Stimulated activated CD8-positive, alpha-beta memory T cell treated with anti-CD3 and anti-CD28 coated beads, Interleukin-7, amount 100 ng/mL, for 48 hours (primary cell): ENCODE data around the gene RBM43.
"Not testable (repeated sequence)": the region's sequence is repeated elsewhere in the genome, so short reads cannot be mapped to it uniquely, and the experiment has no call there.

Experiments
- DNase-seq, 2 donors: peaks; one replicate each; pipeline ENCODE4 v3.0.0-alpha.2; 2020; ENCODE audit warnings: low read depth in 1 of 2; ENCODE audit errors: extremely low read depth in 1 of 2

RBM43 gene

DNA sequence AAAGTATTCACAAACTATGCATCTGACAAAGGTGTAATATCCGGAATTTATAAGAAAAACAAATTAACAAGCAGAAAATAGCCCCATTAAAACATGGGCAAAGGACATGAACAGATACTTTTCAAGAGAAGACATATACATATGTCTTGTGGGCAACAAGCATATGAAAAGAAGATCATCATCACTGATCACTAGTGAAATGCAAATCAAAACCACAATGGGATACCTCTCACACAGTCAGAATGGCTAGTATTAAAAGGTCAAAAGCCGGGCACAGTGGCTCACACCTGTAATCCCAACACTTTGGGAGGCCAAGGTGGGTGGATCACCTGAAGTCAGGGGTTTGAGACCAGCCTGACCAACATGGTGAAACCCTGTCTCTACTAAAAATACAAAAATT, 28.4 kb downstream of the RBM43 start:
- not testable (repeated sequence) for DNase-seq

DNA sequence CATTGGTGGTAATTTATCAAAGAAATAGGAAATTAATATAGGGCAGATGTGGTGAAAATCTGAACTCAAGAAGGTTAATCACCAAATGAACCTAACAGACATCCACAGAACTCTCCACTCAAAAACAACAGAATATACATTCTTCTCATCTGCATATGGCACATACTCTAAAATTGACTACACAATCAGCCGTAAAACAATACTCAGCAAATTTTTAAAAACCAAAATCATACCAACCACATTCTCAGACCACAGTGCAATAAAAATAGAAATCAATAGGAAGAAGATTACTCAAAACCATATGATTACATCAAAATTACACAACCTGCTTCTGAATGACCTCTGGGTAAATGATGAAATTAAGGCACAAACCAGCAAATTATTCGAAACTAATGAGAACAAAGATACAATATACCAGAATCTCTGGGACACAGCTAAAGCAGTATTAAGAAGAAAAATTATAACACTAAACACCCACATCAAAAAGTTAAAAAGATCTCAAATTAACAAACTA, 31.0 kb downstream of the RBM43 start:
- no peak for DNase-seq

GRCh38 chr2:151228847-151229512, 32.7 kb downstream of the RBM43 start:
- no peak for DNase-seq

DNA sequence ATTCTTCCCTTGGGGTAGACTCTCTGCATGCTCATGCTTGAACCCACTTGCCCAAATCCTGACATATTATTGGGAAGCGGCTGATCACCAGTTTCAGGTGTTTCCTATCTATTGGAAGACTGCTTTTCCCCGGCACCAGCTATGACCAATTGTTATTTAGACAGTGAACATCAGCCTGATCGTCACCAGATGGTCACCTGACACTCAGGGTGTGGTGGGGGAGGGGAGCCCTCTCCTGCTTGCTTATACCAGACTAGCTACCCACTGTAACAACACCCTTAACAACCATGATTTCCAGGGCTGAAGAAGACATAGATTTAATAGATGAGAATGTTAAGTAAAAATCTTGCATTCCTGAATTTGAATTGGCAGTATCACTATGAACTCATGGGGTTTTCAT, 44.3 kb downstream of the RBM43 start:
- no peak for DNase-seq

DNA sequence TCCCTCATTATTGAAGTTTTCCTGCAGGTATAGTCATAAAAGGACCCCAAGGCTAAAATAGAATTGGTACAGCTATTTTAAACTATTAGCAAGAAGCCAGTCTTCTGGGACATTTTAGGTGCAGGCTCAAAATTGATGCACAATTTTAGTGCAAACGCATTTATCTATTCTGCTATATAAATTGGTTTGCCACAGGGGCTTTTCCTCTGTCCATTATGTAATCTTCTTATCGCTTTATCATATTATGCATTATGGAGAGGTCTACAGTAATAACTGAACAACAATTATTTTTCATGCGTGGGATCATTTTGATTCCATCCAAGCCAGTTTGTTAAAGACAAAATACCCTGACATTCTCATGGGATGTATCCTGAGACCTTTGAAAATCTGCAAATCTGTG, 54.6 kb downstream of the RBM43 start:
- no peak for DNase-seq

DNA sequence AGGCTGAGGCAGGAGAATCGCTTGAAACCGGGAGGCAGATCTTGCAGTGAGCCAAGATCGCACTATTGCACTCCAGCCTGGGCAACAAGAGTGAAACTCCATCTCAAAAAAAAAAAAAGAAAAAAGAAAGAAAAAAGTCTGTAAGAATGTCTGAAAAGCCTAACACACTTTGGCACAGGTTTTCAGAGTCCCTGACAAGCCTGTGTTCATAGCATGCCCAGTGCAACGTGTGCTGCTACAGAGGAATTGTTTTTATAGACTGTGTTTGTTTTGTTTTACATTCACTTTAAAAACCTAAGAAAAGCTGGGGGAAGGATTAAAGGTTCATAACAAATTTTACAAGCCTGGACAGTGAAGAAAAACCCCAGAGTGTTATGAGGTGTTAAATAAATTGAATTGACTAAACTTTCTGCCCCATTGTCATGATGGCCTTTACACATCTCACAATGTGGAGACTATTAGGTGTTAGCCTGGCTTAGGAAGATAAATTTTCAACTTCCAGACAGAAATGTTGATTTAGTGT, 55.2 kb downstream of the RBM43 start:
- no peak for DNase-seq

DNA sequence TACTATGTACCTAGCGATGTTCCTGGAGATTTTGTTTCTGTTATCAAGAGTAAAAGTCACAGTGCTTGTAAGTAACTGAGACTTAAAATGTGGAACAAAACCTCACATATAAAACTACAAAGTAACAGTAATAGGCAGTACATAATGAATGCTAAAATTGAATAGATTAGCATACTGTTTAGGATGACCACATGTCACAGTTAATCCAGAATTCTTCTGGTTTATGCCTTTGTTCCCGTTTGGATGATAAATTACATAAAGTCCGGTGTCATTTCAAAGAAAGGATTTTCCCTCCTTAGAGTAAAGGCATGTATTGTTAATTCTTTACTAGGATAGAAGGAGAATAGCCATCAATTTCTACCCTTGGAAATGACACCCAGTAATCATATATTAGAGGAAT, 56.1 kb downstream of the RBM43 start:
- no peak for DNase-seq

DNA sequence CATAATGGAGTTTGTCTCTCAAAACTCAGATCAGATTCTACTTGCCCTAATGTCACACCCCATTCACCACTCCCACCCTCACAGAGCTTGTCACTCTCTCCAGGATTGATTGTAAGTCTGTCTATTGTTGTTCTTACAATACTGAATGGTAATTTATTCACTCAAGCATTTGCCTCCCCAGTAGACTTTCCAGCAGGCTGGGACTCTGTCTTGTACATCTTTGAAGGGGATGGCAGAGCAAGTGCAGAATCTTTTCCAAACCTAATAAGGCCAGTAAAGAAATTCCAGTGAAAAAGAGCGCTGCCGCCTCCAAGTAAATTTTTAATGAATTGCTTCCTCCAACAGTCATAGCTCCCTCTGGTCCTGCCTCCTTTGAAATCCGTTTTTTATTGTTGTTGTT, 56.9 kb downstream of the RBM43 start:
- no peak for DNase-seq

DNA sequence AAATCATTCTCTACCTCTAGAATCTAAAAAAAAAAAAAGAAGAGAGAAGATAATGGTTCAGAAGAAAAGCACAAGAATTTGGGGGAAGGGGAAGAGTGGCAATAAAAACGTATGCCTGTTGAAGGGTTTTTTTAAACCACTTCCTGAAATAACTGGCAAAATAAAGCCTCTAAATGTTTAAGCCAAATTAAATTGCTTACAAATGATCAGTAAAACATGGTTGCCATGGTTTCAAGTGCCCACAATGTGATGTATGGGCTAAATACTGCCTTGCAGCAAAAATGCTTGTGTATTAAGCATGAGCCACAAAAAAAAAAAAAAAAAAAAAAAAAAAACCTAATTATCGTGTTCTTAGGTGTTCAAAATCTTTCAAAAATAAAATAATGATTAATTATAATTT, 60.8 kb downstream of the RBM43 start:
- no peak for DNase-seq

DNA sequence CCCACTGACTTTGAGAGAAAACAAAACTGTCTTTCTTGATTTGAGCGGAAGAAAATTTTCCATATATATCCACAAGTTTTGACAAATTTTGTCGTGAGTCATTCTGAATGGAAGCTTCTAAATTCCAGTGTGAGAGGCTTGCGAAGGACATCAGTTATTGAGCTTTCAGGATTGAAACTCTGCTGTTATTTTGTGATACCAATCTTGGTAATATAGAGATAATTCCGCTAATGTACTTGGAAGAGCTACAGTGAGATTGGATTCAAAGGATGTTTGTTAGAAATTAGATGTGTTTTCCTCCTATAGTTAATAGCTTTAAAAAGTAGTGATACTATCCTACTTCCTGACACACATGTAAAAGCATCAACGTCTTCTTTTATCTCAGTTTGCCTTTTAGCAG, 61.4 kb downstream of the RBM43 start:
- no peak for DNase-seq

DNA sequence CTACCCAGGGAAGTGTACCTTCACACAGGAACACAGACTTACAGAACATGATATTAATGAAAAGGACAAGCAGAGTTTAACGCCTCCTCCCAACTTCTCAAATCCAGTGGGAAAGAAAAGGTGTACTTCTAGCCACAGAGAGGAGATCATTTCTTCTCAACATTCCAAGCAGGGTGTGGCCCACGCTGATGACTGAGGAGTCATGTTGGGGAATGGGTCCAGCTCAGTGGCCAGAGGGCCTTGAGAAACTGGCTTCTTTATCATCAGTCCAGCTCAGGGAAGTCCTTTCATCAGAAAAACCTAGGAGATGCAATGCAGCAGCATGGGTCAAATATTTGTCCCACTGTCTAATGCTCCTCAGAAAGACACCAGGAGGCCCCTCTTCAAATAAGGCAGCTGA, 63.0 kb downstream of the RBM43 start:
- no peak for DNase-seq
